Measurements from ENCODE around the gene FGF19.

- no peak for TF ChIP-seq CTCF (IDR thresholded peaks at IDR 0.05; ENCODE audit: insufficient read depth, low read length)
- no peak for TF ChIP-seq POLR2AphosphoS5 (IDR thresholded peaks at IDR 0.05; ENCODE audit: low read depth)
- no peak for TF ChIP-seq REST (IDR thresholded peaks at IDR 0.05; ENCODE audit: insufficient replicate concordance, low read depth)
- TF ChIP-seq SPI1 (IDR thresholded peaks at IDR 0.05; ENCODE audit: borderline replicate concordance, low read depth), result no peak
These were observed 17.0 kb downstream of the FGF19 start for GRCh38 chr11:69686856-69687255.
